HG02870 (cell line): Measurements from ENCODE around the gene ZNF837.
"Not testable (repeated sequence)": the region's sequence is repeated elsewhere in the genome, so short reads cannot be mapped to it uniquely, and the experiment has no call there.

Experiments
- ATAC-seq: cut with Tn5 transposase; IDR thresholded peaks from one replicate; pipeline ENCODE4 v1.9.1; 2021; ENCODE audit warnings: mild to moderate bottlenecking, moderate library complexity; ENCODE audit not compliant: unreplicated experiment

ZNF837 gene

DNA sequence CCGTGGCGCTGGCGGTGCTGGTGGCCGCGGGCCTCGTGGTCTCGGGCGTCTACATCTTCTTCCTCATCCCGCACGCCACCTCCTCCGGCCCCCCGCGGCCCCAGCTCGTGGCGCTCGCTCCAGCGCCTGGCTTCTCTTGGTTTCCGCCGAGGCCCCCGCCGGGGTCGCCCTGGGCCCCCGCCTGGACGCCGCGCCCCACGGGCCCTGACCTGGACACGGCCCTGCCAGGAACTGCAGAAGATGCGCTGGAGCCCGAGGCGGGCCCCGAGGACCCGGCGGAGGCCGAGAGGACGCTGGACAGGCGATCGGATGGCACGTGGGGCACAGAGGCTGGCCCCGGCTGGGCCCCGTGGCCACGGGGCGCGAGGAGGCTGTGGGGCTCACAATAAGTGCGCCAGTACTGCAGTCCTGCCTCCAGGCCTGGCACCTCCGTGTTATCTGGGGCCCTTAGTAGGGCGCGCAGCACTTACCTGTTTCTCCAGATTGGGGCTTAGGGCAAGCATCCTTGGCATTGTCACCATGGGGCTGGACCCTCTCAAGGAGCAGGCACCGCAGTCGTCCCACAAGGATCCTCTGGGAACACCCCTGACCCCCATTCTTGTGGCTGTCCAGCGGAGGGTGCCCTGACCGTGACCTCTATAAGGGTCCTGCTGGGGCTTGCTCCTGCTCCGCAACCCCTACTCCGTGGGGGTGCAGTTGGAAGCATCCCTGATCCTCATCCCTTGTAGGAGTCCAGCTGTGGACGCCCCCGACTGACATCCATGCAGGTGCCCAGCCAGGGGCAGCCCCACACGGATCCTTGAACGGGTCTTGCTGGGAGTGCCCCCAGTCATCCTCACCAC, 16.1 kb upstream of the ZNF837 start:
- no peak for ATAC-seq

DNA sequence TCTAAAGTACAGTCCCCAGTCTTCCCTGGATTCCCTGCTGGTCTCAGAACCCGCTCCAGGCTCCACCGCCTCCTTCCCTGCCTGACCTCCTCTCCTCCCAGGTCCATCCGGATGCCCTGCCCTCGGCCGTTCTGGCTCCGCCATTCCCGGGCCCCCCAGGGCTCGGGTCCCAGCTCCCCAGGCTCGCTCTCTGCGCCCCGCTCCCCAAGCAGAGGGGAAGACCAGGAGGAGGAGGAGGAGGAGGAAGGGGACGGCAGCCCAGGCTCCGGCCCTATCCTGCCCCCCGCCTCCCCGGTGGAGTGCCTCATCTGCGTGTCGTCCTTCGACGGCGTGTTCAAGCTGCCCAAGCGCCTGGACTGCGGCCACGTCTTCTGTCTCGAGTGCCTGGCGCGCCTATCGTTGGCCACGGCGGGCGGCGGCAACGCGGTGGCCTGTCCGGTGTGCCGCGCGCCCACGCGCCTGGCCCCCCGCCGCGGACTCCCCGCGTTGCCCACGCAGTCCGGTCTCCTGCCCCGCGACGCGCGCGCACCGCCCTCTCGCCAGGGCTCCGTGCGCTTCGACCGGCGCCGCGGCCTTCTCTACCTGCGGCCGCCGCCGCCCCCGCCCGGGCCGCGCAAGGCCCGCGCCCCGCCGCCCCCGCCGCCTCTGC, 15.3 kb upstream of the ZNF837 start:
- no peak for ATAC-seq

DNA sequence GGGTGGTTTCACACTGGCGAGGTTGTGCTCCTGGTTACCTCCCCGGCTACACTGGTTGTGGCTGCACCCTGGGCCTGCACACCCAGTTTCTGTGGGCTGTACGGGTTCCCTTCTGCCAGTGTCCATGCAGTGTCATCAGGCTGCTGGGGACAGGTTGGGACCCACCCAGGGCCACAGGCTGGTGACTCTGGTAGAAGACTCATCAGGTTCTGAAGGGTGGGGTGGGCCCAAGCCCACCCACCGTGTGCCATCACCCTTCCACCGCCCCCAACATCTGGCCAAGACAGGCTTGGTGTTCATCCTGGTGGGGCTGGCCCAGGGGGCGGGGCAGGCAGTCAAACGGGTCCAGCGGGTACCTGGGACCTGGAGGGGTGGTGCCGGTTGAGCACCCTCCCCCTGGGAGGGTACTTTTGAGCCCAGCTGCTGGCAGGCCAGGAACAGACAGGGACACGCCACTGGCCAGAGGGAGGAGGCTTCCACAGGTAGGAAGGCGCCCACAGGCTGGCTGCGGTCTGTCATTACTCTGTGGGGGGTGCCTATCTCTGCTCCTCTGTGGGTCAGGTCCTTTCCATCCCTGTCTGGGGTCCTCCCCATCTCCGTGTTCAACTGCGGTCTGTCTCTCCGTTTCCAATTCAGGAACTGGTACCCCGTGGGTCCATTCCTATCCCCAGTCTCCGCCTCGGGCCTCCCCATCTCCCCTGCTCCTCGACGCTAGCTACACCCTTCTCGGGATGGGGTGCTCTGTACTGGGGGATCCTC, 14.6 kb upstream of the ZNF837 start, which contains the start of gene RNF225:
TSS of gene RNF225 (plus strand) at position 437 of the 759 bp plus-strand sequence. CDS start 434 bp downstream, outside the sequence.
- ATAC-seq = no peak

DNA sequence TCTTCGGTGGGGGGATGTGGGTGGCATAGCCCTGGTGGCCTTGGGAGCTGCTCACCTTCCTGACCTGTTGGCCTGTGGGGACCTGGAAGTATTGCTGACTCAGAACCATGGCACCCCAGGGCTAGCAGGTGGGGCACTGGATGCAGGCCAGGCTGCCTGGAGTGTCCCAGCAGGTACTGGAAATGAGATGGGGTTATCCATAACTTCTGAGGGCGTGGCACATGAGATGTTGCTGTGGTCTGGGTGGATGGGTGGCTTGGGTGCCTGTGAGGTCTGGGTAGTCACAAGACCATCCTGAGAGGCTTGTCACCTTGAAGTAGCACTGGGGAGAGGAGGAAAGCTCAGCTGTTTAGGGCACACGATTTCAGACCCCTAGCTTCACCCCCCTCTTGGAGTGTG, 14.0 kb upstream of the ZNF837 start:
- no peak for ATAC-seq

DNA sequence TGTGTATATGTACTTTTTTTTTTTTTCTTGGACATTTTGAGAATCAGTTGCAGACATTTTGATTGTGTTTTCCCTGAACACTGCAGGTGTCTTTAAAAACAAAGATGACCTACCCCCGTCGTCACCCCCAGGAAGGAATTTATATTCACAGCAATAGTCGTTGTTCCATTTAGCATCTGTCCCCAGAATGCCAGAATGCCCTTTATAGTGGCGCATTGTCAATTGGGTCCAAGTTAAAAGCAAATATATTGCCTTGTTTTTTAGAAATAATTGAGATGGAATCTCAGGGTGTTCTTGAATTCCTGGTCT, 12.8 kb upstream of the ZNF837 start:
- ATAC-seq = no peak

- ATAC-seq = no peak
Measured at GRCh38 chr19:58392945-58393724, 12.3 kb upstream of the ZNF837 start.

GRCh38 chr19:58388175-58388526, 7.3 kb upstream of the ZNF837 start:
- ATAC-seq = no peak

DNA sequence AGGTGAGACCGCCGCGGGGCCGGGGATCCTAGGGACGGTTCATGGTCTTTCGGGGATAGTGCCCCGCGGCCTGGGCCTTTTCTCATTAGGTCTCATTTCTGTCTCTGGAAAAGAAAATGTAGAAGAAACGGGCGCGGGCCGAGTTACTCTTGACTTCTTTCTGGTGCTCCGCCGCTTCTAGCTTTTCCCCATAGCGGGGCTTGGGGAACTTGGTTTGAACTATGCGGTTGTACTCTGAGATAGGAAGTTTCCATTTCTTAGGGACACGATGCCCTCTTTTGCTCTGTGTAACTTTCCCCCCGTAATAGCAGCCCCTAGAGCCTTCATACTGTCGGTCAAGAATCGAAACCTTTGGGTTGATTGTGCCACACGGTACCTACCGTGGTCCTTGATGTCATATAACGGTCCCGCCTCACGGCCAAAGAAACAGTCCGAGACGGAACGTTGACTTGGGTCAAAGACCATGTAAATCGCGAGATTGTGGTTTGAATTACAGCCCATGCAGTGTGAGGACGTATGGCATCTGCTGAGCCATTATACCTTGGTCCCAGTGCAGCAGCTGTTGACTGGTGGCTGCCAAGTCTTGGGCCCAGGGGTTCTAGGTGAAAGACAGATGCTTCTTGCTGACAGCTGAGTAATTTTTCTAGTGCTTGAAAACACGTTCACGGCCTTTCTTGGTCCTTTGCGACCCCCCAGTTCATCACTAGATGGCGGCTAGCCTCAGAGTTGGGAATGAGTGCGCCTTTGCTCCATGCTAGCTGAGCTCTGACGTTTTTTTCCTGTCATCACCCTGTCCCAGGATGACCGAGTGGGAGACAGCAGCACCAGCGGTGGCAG, 6.7 kb upstream of the ZNF837 start:
- no peak for ATAC-seq

DNA sequence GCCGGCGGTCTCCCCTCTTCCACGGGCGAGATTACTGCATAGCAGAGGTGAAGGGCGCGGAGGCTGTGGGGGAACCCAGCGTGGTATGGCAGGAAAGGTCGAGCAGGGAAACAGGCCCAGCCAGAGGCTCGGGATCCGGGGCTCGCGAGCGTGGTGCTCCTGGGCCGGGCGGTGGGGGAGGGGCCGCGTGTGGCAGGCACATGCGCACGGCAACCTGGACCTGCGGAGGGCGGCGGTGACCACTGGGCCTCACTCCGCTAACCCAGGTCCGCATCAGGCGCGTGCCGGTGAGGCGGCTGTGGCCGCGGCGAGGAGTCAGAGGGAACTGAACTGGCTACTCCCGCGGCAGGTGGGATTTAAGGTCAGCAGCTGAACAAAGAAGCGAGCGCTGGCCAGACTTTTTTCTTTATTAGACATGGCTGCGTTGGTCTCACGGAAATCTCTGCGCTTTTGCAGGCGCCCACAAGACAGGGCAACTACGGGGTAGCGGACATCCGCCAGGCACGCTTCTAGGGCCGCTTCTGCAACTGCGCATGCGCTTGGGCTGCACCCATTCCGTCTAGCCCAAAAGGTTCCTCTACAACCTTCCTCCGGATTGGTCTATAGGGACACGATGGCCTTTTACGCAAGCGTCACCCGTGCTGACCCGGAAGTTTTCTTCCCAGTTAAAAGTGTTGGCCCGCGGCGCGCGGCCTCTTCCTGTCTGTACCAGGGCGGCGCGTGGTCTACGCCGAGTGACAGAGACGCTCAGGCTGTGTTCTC, 5.9 kb upstream of the ZNF837 start, which contains the start of gene RPS5:
TSS of gene RPS5 (plus strand) at position 694 of the 762 bp plus-strand sequence. CDS start 869 bp downstream, outside the sequence.
- ATAC-seq = peak; percentile 89

DNA sequence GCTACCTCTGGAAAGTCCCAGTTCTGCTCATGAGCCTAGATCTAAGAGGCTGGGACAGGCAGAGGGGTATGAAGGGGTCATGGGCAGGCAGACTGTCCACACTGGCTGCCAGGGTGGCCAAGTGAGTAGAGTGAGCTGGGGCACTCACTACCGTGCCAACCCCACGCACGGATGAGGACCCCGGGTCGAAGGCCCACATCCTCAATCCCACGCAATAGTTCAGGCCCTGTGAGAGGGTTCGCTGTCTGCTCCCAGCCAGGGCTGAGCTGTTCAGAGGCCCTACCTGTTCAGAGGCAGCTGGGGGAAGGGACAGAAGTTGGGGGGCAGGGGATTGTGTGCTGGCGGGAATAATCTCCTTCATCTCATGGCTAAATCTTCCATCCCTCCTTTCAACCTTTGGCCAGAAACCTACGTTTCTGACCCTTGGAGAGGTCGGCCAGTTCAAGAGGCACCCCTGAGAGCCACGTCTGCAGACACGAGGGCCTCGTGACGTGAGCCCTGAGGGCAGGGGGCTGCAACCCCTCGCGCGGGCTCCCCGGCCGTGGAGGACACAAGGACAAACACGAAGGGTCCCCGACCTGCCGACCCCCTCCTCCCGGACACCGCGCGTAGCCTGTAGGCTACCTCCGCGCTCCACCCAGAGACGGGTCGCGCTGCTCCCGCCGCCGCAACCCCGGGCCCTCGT, 5.2 kb upstream of the ZNF837 start:
- ATAC-seq = no peak

DNA sequence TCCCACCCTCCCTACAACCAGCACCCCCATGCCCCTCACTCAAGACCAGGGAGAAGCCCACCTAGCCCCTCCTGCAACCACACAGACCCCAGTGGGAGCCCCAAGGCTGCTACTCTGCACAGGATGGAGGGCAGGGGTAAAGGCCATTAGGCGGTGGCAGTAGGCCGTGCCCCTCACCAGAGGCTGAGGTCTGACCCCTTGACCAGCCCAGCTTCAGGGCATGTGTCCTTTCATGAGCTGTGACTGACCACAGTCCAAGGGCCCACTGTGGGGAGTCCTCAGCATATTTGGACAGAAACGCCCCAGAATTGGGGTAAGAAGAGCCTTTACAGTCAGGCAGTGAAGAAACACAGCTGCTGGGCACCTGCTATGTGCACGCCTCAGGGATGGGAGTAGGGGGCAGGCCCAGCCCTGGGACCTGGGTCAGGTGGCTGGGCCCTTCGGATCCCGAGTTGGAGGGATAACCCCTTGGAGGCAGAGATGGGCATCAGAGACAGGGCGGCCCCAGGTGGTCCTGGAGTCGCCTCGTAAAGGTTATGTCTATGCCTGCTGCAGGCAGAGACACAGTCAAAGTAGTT, 4.6 kb upstream of the ZNF837 start:
- no peak for ATAC-seq

DNA sequence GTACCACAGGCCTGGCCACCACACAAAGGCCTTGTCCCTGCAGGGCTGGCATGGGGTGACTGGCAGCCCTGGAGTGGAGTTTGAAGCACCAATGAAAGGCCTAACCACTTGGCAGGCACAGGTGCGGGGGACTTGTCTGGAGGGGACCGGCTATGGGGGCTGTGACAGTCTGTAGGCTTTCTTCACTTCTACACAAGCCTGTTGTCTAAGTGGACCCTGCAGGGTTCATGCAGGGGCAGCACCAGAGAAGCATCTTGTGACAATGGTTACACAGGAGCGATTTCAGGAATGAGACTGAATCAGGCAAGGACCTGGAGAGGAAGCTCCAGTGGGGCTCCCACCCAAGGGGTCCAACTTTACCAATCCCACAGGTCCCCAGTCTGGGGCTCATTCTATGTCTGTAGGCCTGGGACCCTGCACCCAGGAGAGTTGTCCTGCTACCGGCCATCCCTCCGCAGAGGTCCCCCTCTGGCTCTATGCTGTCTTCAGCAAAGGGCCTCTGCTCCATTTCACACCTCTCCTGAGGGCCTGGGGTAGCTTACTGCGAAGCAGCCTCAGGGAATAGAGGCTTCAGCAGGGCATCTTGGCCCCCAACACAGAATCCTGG, 2.3 kb upstream of the ZNF837 start:
- ATAC-seq = no peak

- no peak for ATAC-seq
Measured at GRCh38 chr19:58381460-58382212, 806 bp upstream of the ZNF837 start.

DNA sequence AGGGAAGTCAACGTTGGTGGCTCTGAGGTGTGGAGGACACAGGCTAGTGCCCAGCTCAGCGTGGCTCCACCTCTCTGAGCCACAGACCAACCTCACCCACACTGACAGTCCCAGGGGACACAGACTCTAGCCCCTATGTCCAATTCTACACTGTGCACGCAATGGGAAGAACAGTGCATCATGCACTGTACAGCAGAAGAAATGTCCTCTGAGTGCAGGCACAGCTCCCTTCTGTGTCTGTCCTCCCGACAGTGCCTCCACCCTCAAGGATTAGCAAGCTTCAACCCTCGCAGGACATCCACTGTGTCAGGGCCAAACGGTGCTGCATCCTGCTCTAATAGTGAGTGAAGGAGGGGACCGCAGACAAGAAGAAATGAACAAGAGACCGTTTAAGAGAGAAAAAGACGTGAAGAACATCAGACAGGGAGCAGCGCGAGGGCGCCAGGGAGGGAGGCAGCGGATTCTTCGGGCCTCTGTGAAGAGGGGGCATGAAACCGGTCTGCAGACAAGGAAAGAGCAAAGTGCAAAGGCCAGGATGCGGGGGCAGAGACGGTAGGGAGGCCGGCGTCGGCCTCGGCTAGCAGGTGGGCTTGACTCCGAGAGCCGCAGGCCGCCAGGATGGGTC, 681 bp downstream of the ZNF837 start:
- ATAC-seq = no peak

DNA sequence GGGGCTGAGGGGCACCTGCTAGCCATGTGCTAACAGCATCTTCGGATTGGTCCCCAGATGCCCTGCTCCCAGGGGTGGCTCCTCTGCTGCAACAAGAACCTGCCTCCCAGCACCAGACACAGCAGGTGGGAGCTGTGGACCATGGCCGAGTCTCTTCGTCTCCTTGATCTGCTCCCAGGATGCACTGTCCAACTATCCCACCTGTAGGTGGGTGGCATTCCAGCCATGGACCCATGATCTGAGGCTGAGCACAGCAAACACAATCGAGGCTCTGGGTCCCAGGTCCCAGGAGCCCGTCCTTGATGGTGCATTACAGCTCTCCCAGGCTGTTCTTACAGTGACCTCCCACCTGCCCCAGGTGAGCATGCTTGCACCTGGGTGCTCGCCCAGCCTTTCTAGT, 1.6 kb downstream of the ZNF837 start:
- no peak for ATAC-seq

GRCh38 chr19:58376724-58377123, 4.1 kb downstream of the ZNF837 start:
- ATAC-seq = not testable (repeated sequence)

DNA sequence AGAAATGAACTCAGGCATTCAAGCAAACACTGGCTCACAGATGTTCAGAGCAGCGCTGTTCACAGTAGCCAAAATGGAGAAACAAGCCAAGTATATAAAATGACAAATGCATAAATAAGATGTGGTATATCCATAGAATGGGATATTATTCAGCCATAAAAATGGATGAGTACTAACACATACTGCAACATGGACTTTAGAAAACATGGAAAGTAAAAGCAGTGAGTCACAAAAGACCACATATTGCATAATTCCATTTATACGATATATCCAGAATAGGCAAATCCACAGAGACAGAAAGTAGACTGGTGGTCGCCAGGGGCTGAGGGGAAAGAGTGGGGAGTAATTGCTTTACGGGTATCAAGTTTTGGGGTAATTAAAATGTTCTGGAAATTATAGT, 6.6 kb downstream of the ZNF837 start:
- ATAC-seq = no peak
